H9 (cell line): ENCODE results near the gene DLG2. TPM values are rescaled to one million over a fixed set of nuclear protein-coding genes. Genes with fewer than 3 reads are reported as not detected.

Source experiments
- DNase-seq: peaks from one replicate; pipeline ENCODE4 v3.0.0-alpha.2; 2017
- H2AFZ ChIP-seq: one replicate; pipeline ENCODE4 v1.6.1; 2013; ENCODE audit warnings: mild to moderate bottlenecking, low read length, control low read depth, moderate library complexity
- H2AK5ac ChIP-seq: 2 replicates; pipeline ENCODE4 v1.6.1; 2013; ENCODE audit warnings: low read length, control low read depth, mixed read lengths; ENCODE audit not compliant: insufficient read length
- H2BK120ac ChIP-seq: one replicate; pipeline ENCODE4 v1.6.1; 2013; ENCODE audit warnings: low read depth, mild to moderate bottlenecking, low read length, control low read depth, inconsistent platforms; ENCODE audit not compliant: poor library complexity, severe bottlenecking
- H2BK12ac ChIP-seq: 2 replicates; pipeline ENCODE4 v1.6.1; 2013; ENCODE audit warnings: low read length, control low read depth, mixed read lengths, low read depth; ENCODE audit not compliant: insufficient read length
- H2BK15ac ChIP-seq: 2 replicates; pipeline ENCODE4 v1.6.1; 2013; ENCODE audit warnings: low read depth, low read length, control low read depth
- H2BK20ac ChIP-seq: one replicate; pipeline ENCODE4 v1.6.1; 2013; ENCODE audit warnings: low read depth, mild to moderate bottlenecking, low read length, control low read depth, inconsistent platforms; ENCODE audit not compliant: poor library complexity, severe bottlenecking
- H2BK5ac ChIP-seq: 2 replicates; pipeline ENCODE4 v1.6.1; 2013; ENCODE audit warnings: low read length, control low read depth, mixed read lengths; ENCODE audit not compliant: insufficient read length
- H3K14ac ChIP-seq: 2 replicates; pipeline ENCODE4 v1.6.1; 2013; ENCODE audit warnings: low read length, control low read depth; ENCODE audit not compliant: insufficient read depth
- H3K18ac ChIP-seq: 2 replicates; pipeline ENCODE4 v1.6.1; 2013; ENCODE audit warnings: low read depth, mild to moderate bottlenecking, mixed read lengths, low read length, control low read depth; ENCODE audit not compliant: insufficient read length
- H3K23ac ChIP-seq: 2 replicates; pipeline ENCODE4 v1.6.1; 2013; ENCODE audit warnings: low read length, control low read depth, mixed read lengths, low read depth; ENCODE audit not compliant: insufficient read length
- H3K23me2 ChIP-seq: 2 replicates; pipeline ENCODE4 v1.6.1; 2013; ENCODE audit warnings: low read depth, mild to moderate bottlenecking, mixed read lengths, low read length, control low read depth; ENCODE audit not compliant: insufficient read length, poor library complexity, severe bottlenecking
- H3K27ac ChIP-seq: 2 replicates; pipeline ENCODE4 v1.5.1; 2013; ENCODE audit warnings: low read length, control low read depth, mixed read lengths, low read depth; ENCODE audit not compliant: insufficient read length
- H3K27me3 ChIP-seq: 2 replicates; pipeline ENCODE4 v1.6.1; 2013; ENCODE audit warnings: low read length, control low read depth, inconsistent platforms; ENCODE audit not compliant: insufficient read depth
- H3K4ac ChIP-seq: 2 replicates; pipeline ENCODE4 v1.6.1; 2013; ENCODE audit warnings: low read depth, mild to moderate bottlenecking, control low read depth, inconsistent platforms, low read length, moderate library complexity
- H3K4me1 ChIP-seq: 2 replicates; pipeline ENCODE4 v1.6.1; 2013; ENCODE audit warnings: low read length, control low read depth, inconsistent platforms; ENCODE audit not compliant: insufficient read depth
- H3K4me2 ChIP-seq: 2 replicates; pipeline ENCODE4 v1.6.1; 2013; ENCODE audit warnings: low read length, control low read depth, mixed read lengths; ENCODE audit not compliant: insufficient read length, insufficient read depth
- H3K56ac ChIP-seq: 2 replicates; pipeline ENCODE4 v1.6.1; 2013; ENCODE audit warnings: low read depth, mild to moderate bottlenecking, mixed read lengths, low read length, control low read depth; ENCODE audit not compliant: insufficient read length
- H3K79me1 ChIP-seq: 2 replicates; pipeline ENCODE4 v1.6.1; 2013; ENCODE audit warnings: low read depth, mild to moderate bottlenecking, moderate library complexity, low read length, control low read depth, inconsistent platforms; ENCODE audit not compliant: insufficient read depth, poor library complexity, severe bottlenecking
- H3K79me2 ChIP-seq: 2 replicates; pipeline ENCODE4 v1.6.1; 2013; ENCODE audit warnings: low read length, control low read depth, inconsistent platforms; ENCODE audit not compliant: insufficient read depth
- H3K9ac ChIP-seq: 2 replicates; pipeline ENCODE4 v1.6.1; 2013; ENCODE audit warnings: low read length, control low read depth, mixed read lengths; ENCODE audit not compliant: insufficient read length; ENCODE audit errors: extremely low read depth
- H3K9me3 ChIP-seq: one replicate; pipeline ENCODE4 v1.6.1; 2013; ENCODE audit warnings: low read depth, low read length, inconsistent platforms; ENCODE audit not compliant: control insufficient read depth
- H3T11ph ChIP-seq: one replicate; pipeline ENCODE4 v1.6.1; 2013; ENCODE audit warnings: mild to moderate bottlenecking, low read length, control low read depth, inconsistent platforms
- H4K20me1 ChIP-seq: one replicate; pipeline ENCODE4 v1.6.1; 2013; ENCODE audit not compliant: control insufficient read depth, insufficient read length, insufficient read depth
- H4K5ac ChIP-seq: 2 replicates; pipeline ENCODE4 v1.6.1; 2013; ENCODE audit warnings: low read depth, mild to moderate bottlenecking, mixed read lengths, low read length, control low read depth; ENCODE audit not compliant: insufficient read length
- H4K8ac ChIP-seq: replicated peaks from 2 replicates; pipeline ENCODE4 v1.6.1; 2013; ENCODE audit warnings: low read length, control low read depth, mixed read lengths, low read depth; ENCODE audit not compliant: insufficient read length
- H4K91ac ChIP-seq: 2 replicates; pipeline ENCODE4 v1.6.1; 2013; ENCODE audit warnings: low read depth, mild to moderate bottlenecking, moderate library complexity, mixed read lengths, low read length, control low read depth; ENCODE audit not compliant: insufficient read length
- H3K27ac Mint-ChIP-seq, 3 experiments: 2 replicates in 2 of 3; 3 replicates in 1 of 3; pipeline ENCODE4 v1.8.0; 2020 to 2021; ENCODE audit warnings: mixed read lengths in 3 of 3, mild to moderate bottlenecking in 1 of 3, moderate library complexity in 1 of 3
- H3K27me3 Mint-ChIP-seq: 2 replicates; pipeline ENCODE4 v1.8.0; 2021; ENCODE audit warnings: low read depth, mild to moderate bottlenecking, moderate library complexity, mixed read lengths
- H3K36me3 Mint-ChIP-seq, 3 experiments: 2 replicates in 2 of 3; 3 replicates in 1 of 3; pipeline ENCODE4 v1.8.0; 2020 to 2021; ENCODE audit warnings: low read depth in 3 of 3, mixed read lengths in 3 of 3; ENCODE audit not compliant: insufficient read depth in 1 of 3
- H3K4me1 Mint-ChIP-seq, 2 experiments: 2 replicates each; pipeline ENCODE4 v1.8.0; 2020; ENCODE audit warnings: mixed read lengths in 2 of 2
- H3K4me3 Mint-ChIP-seq, 2 experiments: 2 replicates in 1 of 2; 3 replicates in 1 of 2; pipeline ENCODE4 v1.8.0; 2020 to 2021; ENCODE audit warnings: mild to moderate bottlenecking in 2 of 2, mixed read lengths in 2 of 2, moderate library complexity in 1 of 2
- H3K9me3 Mint-ChIP-seq, 2 experiments: 2 replicates in 1 of 2; 3 replicates in 1 of 2; pipeline ENCODE4 v1.8.0; 2020; ENCODE audit warnings: mild to moderate bottlenecking in 2 of 2, mixed read lengths in 2 of 2, moderate library complexity in 1 of 2
- WGBS: extraction: QIAGEN DNeasy Blood & Tissue Kit; methylation state at CpG from one replicate; pipeline ENCODE4 v1.1.7; 2013; ENCODE audit warnings: missing lambda C conversion rate, low lambda C conversion rate, mixed read lengths; ENCODE audit not compliant: insufficient read length; ENCODE audit errors: extremely low coverage; 5-methylcytosine and 5-hydroxymethylcytosine counted together
- total RNA-seq: library from RNA; stranded (reverse); gene quantifications from 2 replicates; pipeline ENCODE4 v1.2.1, GENCODE V29; 2021
- TF ChIP-seq, protein P1 (sequence below): fragments of 200-600 bp; sonication (generic); conservative IDR thresholded peaks from 3 replicates; pipeline ENCODE4 v1.8.0; 2021; ENCODE audit warnings: antibody characterized with exemption, mild to moderate bottlenecking

The DLG2 gene
- total RNA-seq, 1 experiment from 2014 or later, result 8.0 TPM

DNA sequence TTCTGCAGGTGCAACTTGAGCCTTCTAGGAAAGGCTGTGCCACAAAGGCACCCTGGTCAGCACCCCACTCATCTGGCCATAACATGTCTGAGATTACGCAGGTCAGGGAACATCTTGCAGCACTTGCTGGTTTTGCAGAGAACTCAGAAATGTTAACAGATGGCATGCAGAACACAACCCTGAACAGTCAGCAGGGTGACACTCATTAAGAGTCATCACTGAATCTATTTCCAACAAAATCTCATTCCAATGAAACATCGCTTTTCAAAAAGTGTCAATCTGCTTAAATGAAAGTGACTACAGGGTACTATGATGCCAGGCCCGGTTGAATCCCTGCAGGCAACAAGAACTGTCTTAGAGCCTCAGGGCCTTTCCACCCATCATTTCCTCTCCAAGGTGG is 1971.2 kb downstream of the DLG2 start:
- TF ChIP-seq, protein P1, sequence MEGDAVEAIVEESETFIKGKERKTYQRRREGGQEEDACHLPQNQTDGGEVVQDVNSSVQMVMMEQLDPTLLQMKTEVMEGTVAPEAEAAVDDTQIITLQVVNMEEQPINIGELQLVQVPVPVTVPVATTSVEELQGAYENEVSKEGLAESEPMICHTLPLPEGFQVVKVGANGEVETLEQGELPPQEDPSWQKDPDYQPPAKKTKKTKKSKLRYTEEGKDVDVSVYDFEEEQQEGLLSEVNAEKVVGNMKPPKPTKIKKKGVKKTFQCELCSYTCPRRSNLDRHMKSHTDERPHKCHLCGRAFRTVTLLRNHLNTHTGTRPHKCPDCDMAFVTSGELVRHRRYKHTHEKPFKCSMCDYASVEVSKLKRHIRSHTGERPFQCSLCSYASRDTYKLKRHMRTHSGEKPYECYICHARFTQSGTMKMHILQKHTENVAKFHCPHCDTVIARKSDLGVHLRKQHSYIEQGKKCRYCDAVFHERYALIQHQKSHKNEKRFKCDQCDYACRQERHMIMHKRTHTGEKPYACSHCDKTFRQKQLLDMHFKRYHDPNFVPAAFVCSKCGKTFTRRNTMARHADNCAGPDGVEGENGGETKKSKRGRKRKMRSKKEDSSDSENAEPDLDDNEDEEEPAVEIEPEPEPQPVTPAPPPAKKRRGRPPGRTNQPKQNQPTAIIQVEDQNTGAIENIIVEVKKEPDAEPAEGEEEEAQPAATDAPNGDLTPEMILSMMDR, result no peak
- H2AK5ac ChIP-seq, result no peak overlapping the region
- H3K23me2 ChIP-seq, result no peaks in the 10 kb centered on the region
- H4K20me1 ChIP-seq, result no peaks in the 10 kb centered on the region
- no peak overlapping the region for H2BK15ac ChIP-seq
- H2BK5ac ChIP-seq, result no peak overlapping the region
- no peak overlapping the region for H3K4me2 ChIP-seq
- H3K27me3 Mint-ChIP-seq, result no peaks in the 10 kb centered on the region
- H3K18ac ChIP-seq, result no peak overlapping the region
- DNase-seq, result no peak
- no peak overlapping the region for H3T11ph ChIP-seq
- H3K27me3 ChIP-seq, result no peaks in the 10 kb centered on the region
- peaks cover 3 to 4% of the 10 kb centered on the region in 2 experiments; a peak in 1 of 4 replicates for H3K4me1 Mint-ChIP-seq
- H3K9me3 Mint-ChIP-seq, result no peaks in the 10 kb centered on the region
- no peak overlapping the region for H3K56ac ChIP-seq
- H4K91ac ChIP-seq, result no peak overlapping the region
- no peak overlapping the region for H3K23ac ChIP-seq
- no peak overlapping the region for H3K14ac ChIP-seq
- no peak overlapping the region for H3K4me3 Mint-ChIP-seq
- no peak overlapping the region for H3K9ac ChIP-seq
- no peak overlapping the region for H4K5ac ChIP-seq
- no peak overlapping the region for H3K27ac Mint-ChIP-seq
- no peak overlapping the region for H2BK12ac ChIP-seq
- H3K9me3 ChIP-seq, result no peaks in the 10 kb centered on the region
- WGBS, result no CpG with 5 or more reads among the region's 3 CpGs
- no peak overlapping the region for H2AFZ ChIP-seq
- no peak overlapping the region for H2BK20ac ChIP-seq
- H3K79me2 ChIP-seq, result no peaks in the 10 kb centered on the region
- no peak overlapping the region for H3K4ac ChIP-seq
- H3K36me3 Mint-ChIP-seq, result no peaks in the 10 kb centered on the region
- no peaks in the 10 kb centered on the region for H3K79me1 ChIP-seq
- no peak overlapping the region for H2BK120ac ChIP-seq
- no peaks in the 10 kb centered on the region for H3K4me1 ChIP-seq
- no peak overlapping the region for H3K27ac ChIP-seq
- H4K8ac ChIP-seq, result no peak overlapping the region
